ENCODE measurements around the gene TTLL7. TPM values are rescaled to one million over a fixed set of nuclear protein-coding genes. Genes with fewer than 3 reads are reported as not detected.
A peak's percentile ranks its signal among the peaks of the same experiment; 100 is the strongest.

The TTLL7 gene
- total and polyA plus RNA-seq, 2 donors (not counting 1 experiment from before 2014, with no cell fraction given): 0.01 TPM; not detected in 1

GRCh38 chr1:83909687-83910086 is 89.2 kb downstream of the TTLL7 start:
- no peak for ATAC-seq (ENCODE audit: low read depth)
- H3K9me3 ChIP-seq (ENCODE audit: control extremely low read depth in 1 of 3, control insufficient read depth in 2 of 3, insufficient read depth in 1 of 3, low read length in 2 of 3): no peaks in the 10 kb centered on the region
- no peaks in the 10 kb centered on the region for H3K4me1 Mint-ChIP-seq
- H3K79me2 ChIP-seq (ENCODE audit: control insufficient read depth, insufficient read depth, low read length): no peaks in the 10 kb centered on the region
- no peak overlapping the region for H3K4me3 Mint-ChIP-seq
- no peak overlapping the region for H2AFZ ChIP-seq (ENCODE audit: insufficient read depth, low read depth, low read length, poor library complexity, severe bottlenecking)
- H3K4me2 ChIP-seq (replicated peaks; ENCODE audit: low read depth, low read length, poor library complexity, severe bottlenecking): no peak overlapping the region
- no peak overlapping the region for H3K9ac ChIP-seq (ENCODE audit: low read length)
- H3K27me3 Mint-ChIP-seq: peaks cover 20% of the 10 kb centered on the region
- H3K36me3 ChIP-seq (replicated peaks in 1 of 2; ENCODE audit: control extremely low read depth in 1 of 2, control insufficient read depth in 1 of 2, extremely low read depth in 1 of 2, insufficient read depth in 2 of 2, low read length in 1 of 2): no peaks in the 10 kb centered on the region
- H3K27me3 ChIP-seq (replicated peaks in 1 of 4; ENCODE audit: control extremely low read depth in 1 of 4, control insufficient read depth in 3 of 4, insufficient read depth in 4 of 4, low read length in 3 of 4): peaks cover 0 to 6% (median 1%) of the 10 kb centered on the region in 4 experiments
- ChIA-PET POLR2A (no interaction called here), CTCF (interaction anchor here (1.2 to 1.8 kb wide), 4 partner anchors 9 to 235 kb away, joined by 3 to 5 read pairs (median 4); partner anchors contain the start of gene PRKACB)
- H3K4me1 ChIP-seq (ENCODE audit: control insufficient read depth in 2 of 2, insufficient read depth in 2 of 2, low read length in 2 of 2): no peaks in the 10 kb centered on the region
- H4K20me1 ChIP-seq (ENCODE audit: control insufficient read depth, insufficient read depth, low read length, poor library complexity, severe bottlenecking): no peaks in the 10 kb centered on the region
- TF ChIP-seq CTCF (IDR thresholded peaks at IDR 0.05) (no peak), EZH2 (IDR thresholded peaks at IDR 0.05; ENCODE audit: borderline replicate concordance, insufficient read depth, low read depth, low read length, poor library complexity, severe bottlenecking) (no peak)
- DNase-seq: no peak
- no peaks in the 10 kb centered on the region for H3K9me3 Mint-ChIP-seq (ENCODE audit: insufficient read depth)
- intact Hi-C loops (cut with micrococcal nuclease): loop anchor here (10.0 kb wide), 2 partner anchors 525 to 1025 kb away; no protein-coding TSS in a partner anchor
- no peak overlapping the region for H3K27ac Mint-ChIP-seq
- H3K4me3 ChIP-seq (ENCODE audit: control extremely low read depth in 1 of 5, extremely low read depth in 1 of 5, insufficient read depth in 1 of 5, low read depth in 2 of 5, low read length in 4 of 5): no peak overlapping the region
- H3K27ac ChIP-seq (ENCODE audit: low read length in 2 of 2): no peak overlapping the region

- CTCF ChIA-PET: interaction anchor here (0.5 to 2.4 kb wide), 14 partner anchors 8 to 1030 kb away, joined by 3 to 11 read pairs (median 4); no protein-coding TSS in a partner anchor
- intact Hi-C loops (cut with micrococcal nuclease): loop anchor here (1.0 to 10.0 kb wide), 5 partner anchors 217 to 1029 kb away; no protein-coding TSS in a partner anchor
Observed at GRCh38 chr1:83905315-83905907, 93.5 kb downstream of the TTLL7 start.

More at GRCh38 chr1:83905315-83905907, 93.5 kb downstream of the TTLL7 start:
- Histone ChIP-seq H3K4me1 (ENCODE audit: control insufficient read depth in 2 of 2, insufficient read depth in 2 of 2, low read length in 2 of 2) (no peaks in the 10 kb centered on the region), H3K4me3 (ENCODE audit: control extremely low read depth in 1 of 5, extremely low read depth in 1 of 5, insufficient read depth in 1 of 5, low read depth in 2 of 5, low read length in 4 of 5) (no peak overlapping the region), H3K9ac (ENCODE audit: low read length) (no peak overlapping the region), H3K27me3 (replicated peaks in 1 of 4; ENCODE audit: control extremely low read depth in 1 of 4, control insufficient read depth in 3 of 4, insufficient read depth in 4 of 4, low read length in 3 of 4) (peaks cover 0 to 4% (median 0%) of the 10 kb centered on the region in 4 experiments), H2AFZ (ENCODE audit: insufficient read depth, low read depth, low read length, poor library complexity, severe bottlenecking) (no peak overlapping the region), H3K79me2 (ENCODE audit: control insufficient read depth, insufficient read depth, low read length) (no peaks in the 10 kb centered on the region), H3K4me2 (replicated peaks; ENCODE audit: low read depth, low read length, poor library complexity, severe bottlenecking) (no peak overlapping the region), H4K20me1 (ENCODE audit: control insufficient read depth, insufficient read depth, low read length, poor library complexity, severe bottlenecking) (no peaks in the 10 kb centered on the region), H3K36me3 (replicated peaks in 1 of 2; ENCODE audit: control extremely low read depth in 1 of 2, control insufficient read depth in 1 of 2, extremely low read depth in 1 of 2, insufficient read depth in 2 of 2, low read length in 1 of 2) (no peaks in the 10 kb centered on the region), H3K27ac (ENCODE audit: low read length in 2 of 2) (no peak overlapping the region), H3K9me3 (ENCODE audit: control extremely low read depth in 1 of 3, control insufficient read depth in 2 of 3, insufficient read depth in 1 of 3, low read length in 2 of 3) (no peaks in the 10 kb centered on the region)
- no CpG with 5 or more reads among the region's 3 CpGs for WGBS (ENCODE audit: insufficient coverage)
- Mint-ChIP-seq H3K27ac (no peak overlapping the region), H3K4me1 (no peaks in the 10 kb centered on the region), H3K9me3 (ENCODE audit: insufficient read depth) (no peaks in the 10 kb centered on the region), H3K4me3 (no peak overlapping the region), H3K27me3 (peaks cover 10% of the 10 kb centered on the region)
- ATAC-seq (ENCODE audit: low read depth) (no peak), DNase-seq (peak; percentile 34)
- peak; percentile 95 for TF ChIP-seq CTCF (IDR thresholded peaks at IDR 0.05)
- no peak for TF ChIP-seq EZH2 (IDR thresholded peaks at IDR 0.05; ENCODE audit: borderline replicate concordance, insufficient read depth, low read depth, low read length, poor library complexity, severe bottlenecking)
- POLR2A ChIA-PET: no interaction called here

All from B cell (primary cell).